Measurements from ENCODE around the gene SPRY4.
A peak's percentile ranks its signal among the peaks of the same experiment; 100 is the strongest.

SPRY4 gene

DNA sequence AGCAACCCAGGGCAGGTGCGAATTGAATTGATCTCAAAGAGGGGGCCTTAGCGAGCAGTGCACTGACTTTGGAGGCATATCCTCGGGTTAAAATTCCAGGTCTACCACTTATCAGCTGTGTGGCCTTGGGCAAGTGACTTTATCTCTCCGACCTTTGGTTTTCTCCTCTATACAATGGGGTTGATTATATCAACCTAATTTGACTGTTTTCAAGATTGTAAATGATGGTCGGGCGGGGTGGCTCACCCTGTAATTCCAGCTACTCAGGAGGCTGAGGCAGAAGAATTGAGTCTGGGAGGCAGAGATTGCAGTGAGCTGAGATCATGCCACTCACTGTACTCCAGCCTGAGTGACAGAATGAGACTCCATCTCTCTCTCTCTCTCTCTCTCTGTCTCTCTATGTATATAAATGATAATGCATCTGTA, 18.7 kb downstream of the SPRY4 start:
- peaks cover 19 to 49% of the 10 kb centered on the region in 2 experiments for H3K36me3 ChIP-seq (ENCODE audit: control insufficient read depth in 1 of 2, insufficient read depth in 2 of 2, low read depth in 1 of 2, low read length in 2 of 2)
- H3K9ac ChIP-seq (ENCODE audit: low read length), result no peak overlapping the region
- H2BK120ac ChIP-seq (ENCODE audit: low read depth, low read length), result no peak overlapping the region
- H3K27ac ChIP-seq (ENCODE audit: low read length, poor library complexity, severe bottlenecking), result no peak overlapping the region
- no peak for DNase-seq
- no peak overlapping the region for H3K4ac ChIP-seq (ENCODE audit: low read depth in 1 of 2, low read length in 2 of 2)
- no peak overlapping the region for H2AK5ac ChIP-seq (ENCODE audit: low read length, severe bottlenecking)
- H4K91ac ChIP-seq (ENCODE audit: low read length), result no peak overlapping the region
- no peak overlapping the region for H2BK12ac ChIP-seq (ENCODE audit: low read length in 2 of 2)
- H3K27me3 ChIP-seq (ENCODE audit: control insufficient read depth in 1 of 2, insufficient read depth in 1 of 2, low read length in 2 of 2), result no peaks in the 10 kb centered on the region
- peaks cover 21% of the 10 kb centered on the region for H3K79me1 ChIP-seq (replicated peaks; ENCODE audit: low read length, poor library complexity, severe bottlenecking)
- no peak overlapping the region for H2BK15ac ChIP-seq (ENCODE audit: low read depth, poor library complexity, severe bottlenecking)
- no peak overlapping the region for H2BK5ac ChIP-seq (ENCODE audit: low read depth, low read length, poor library complexity, severe bottlenecking)
- H3K9me3 ChIP-seq (ENCODE audit: control insufficient read depth, low read length), result no peaks in the 10 kb centered on the region
- H3K23ac ChIP-seq (ENCODE audit: low read length in 2 of 2), result no peak overlapping the region
- H3K4me1 ChIP-seq (ENCODE audit: control insufficient read depth, insufficient read depth, low read depth, low read length), result peaks cover 21% of the 10 kb centered on the region
- WGBS, result 96% methylated on average over 5 of the region's 6 CpGs
- H4K8ac ChIP-seq (ENCODE audit: low read length), result no peak overlapping the region
- no peak overlapping the region for H2AFZ ChIP-seq (ENCODE audit: low read depth, low read length)
- H3K4me2 ChIP-seq (ENCODE audit: low read length, poor library complexity, severe bottlenecking), result no peak overlapping the region
- no peak overlapping the region for H3K18ac ChIP-seq (ENCODE audit: low read depth in 1 of 2, low read length in 2 of 2)
- no peak overlapping the region for H3K4me3 ChIP-seq (ENCODE audit: insufficient read depth in 1 of 2, low read depth in 1 of 2, low read length in 2 of 2)
- no peak overlapping the region for H3K14ac ChIP-seq (ENCODE audit: low read length in 2 of 2)

DNA sequence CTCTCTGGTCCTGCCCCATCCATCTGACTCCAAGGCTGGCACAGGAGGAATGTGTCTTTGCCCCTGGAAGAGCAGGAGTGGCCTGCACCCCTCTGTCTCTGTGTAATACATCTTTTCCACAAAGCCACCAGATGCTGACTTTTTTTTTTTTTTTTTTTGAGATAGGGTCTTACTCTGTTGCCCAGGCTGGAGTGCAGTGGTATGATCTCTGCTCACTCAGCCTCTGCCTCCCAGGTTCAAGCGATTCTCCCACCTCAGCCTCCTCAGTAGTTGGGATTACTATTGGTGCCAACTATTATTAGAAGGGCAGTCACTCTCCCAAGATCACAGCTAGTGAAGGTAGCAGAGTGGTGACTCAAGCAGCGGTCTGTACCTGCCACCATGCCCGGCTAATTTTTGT, 19.6 kb downstream of the SPRY4 start:
- H3K4me1 ChIP-seq (ENCODE audit: control insufficient read depth, insufficient read depth, low read depth, low read length), result peaks cover 17% of the 10 kb centered on the region
- peak overlapping the region; percentile 72 for H2AK5ac ChIP-seq (ENCODE audit: low read length, severe bottlenecking)
- no peak for DNase-seq
- H2BK12ac ChIP-seq (ENCODE audit: low read length in 2 of 2), result no peak overlapping the region
- H3K23ac ChIP-seq (ENCODE audit: low read length in 2 of 2), result no peak overlapping the region
- H4K8ac ChIP-seq (ENCODE audit: low read length), result no peak overlapping the region
- no peaks in the 10 kb centered on the region for H3K9me3 ChIP-seq (ENCODE audit: control insufficient read depth, low read length)
- no peaks in the 10 kb centered on the region for H3K27me3 ChIP-seq (ENCODE audit: control insufficient read depth in 1 of 2, insufficient read depth in 1 of 2, low read length in 2 of 2)
- H3K79me1 ChIP-seq (replicated peaks; ENCODE audit: low read length, poor library complexity, severe bottlenecking), result peaks cover 25% of the 10 kb centered on the region
- H3K18ac ChIP-seq (ENCODE audit: low read depth in 1 of 2, low read length in 2 of 2), result no peak overlapping the region
- H4K91ac ChIP-seq (ENCODE audit: low read length), result no peak overlapping the region
- H2BK15ac ChIP-seq (ENCODE audit: low read depth, poor library complexity, severe bottlenecking), result no peak overlapping the region
- H3K4me2 ChIP-seq (ENCODE audit: low read length, poor library complexity, severe bottlenecking), result no peak overlapping the region
- no peak overlapping the region for H2BK120ac ChIP-seq (ENCODE audit: low read depth, low read length)
- WGBS, result 95% methylated on average over 2 of the region's 3 CpGs
- no peak overlapping the region for H3K9ac ChIP-seq (ENCODE audit: low read length)
- no peak overlapping the region for H3K4ac ChIP-seq (ENCODE audit: low read depth in 1 of 2, low read length in 2 of 2)
- peaks cover 16 to 46% of the 10 kb centered on the region in 2 experiments for H3K36me3 ChIP-seq (ENCODE audit: control insufficient read depth in 1 of 2, insufficient read depth in 2 of 2, low read depth in 1 of 2, low read length in 2 of 2)
- no peak overlapping the region for H2BK5ac ChIP-seq (ENCODE audit: low read depth, low read length, poor library complexity, severe bottlenecking)
- no peak overlapping the region for H2AFZ ChIP-seq (ENCODE audit: low read depth, low read length)
- no peak overlapping the region for H3K27ac ChIP-seq (ENCODE audit: low read length, poor library complexity, severe bottlenecking)
- no peak overlapping the region for H3K4me3 ChIP-seq (ENCODE audit: insufficient read depth in 1 of 2, low read depth in 1 of 2, low read length in 2 of 2)
- no peak overlapping the region for H3K14ac ChIP-seq (ENCODE audit: low read length in 2 of 2)

DNA sequence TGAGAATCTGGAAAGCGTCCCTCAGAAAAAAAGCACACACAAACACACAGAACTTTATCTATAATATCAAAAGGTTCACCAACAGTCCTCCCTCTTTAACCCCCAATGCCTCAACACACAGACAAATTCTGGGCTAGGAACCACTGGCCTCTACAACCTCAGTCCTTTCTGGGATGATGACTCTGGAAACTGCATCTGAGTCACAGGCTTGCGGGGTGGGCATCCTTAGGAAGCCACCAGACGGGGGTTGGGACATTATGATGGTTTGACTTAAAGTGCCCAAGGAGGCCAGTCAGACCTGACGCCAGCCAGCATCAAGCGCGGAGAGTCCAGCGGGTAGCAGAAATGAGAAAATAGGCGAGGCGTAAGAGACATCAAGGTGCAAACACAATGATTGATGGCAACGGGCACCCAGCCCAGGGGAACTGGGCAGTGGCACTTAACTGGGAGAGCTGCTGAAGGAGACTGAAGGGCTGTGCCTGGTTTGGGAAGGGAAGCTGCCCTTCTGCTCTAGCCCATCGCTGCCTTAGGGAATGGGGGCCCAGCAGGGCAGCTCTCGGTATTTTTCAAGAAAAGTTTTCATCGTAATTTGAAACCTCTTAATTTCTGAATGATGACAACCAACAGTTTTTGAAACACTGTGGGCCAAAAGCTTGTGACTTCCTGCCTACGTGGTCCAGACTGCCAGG, 20.7 kb downstream of the SPRY4 start:
- no peak overlapping the region for H4K8ac ChIP-seq (ENCODE audit: low read length)
- no peak overlapping the region for H3K23ac ChIP-seq (ENCODE audit: low read length in 2 of 2)
- H4K91ac ChIP-seq (ENCODE audit: low read length), result no peak overlapping the region
- H3K4me2 ChIP-seq (ENCODE audit: low read length, poor library complexity, severe bottlenecking), result no peak overlapping the region
- H3K27ac ChIP-seq (ENCODE audit: low read length, poor library complexity, severe bottlenecking), result no peak overlapping the region
- H2BK12ac ChIP-seq (ENCODE audit: low read length in 2 of 2), result no peak overlapping the region
- H3K4ac ChIP-seq (ENCODE audit: low read depth in 1 of 2, low read length in 2 of 2), result no peak overlapping the region
- no peak overlapping the region for H3K14ac ChIP-seq (ENCODE audit: low read length in 2 of 2)
- H2AK5ac ChIP-seq (ENCODE audit: low read length, severe bottlenecking), result no peak overlapping the region
- peaks cover 26% of the 10 kb centered on the region for H3K79me1 ChIP-seq (replicated peaks; ENCODE audit: low read length, poor library complexity, severe bottlenecking)
- H2BK5ac ChIP-seq (ENCODE audit: low read depth, low read length, poor library complexity, severe bottlenecking), result no peak overlapping the region
- WGBS, result 88% methylated on average over 14 of the region's 14 CpGs
- no peak overlapping the region for H3K9ac ChIP-seq (ENCODE audit: low read length)
- no peaks in the 10 kb centered on the region for H3K27me3 ChIP-seq (ENCODE audit: control insufficient read depth in 1 of 2, insufficient read depth in 1 of 2, low read length in 2 of 2)
- no peak overlapping the region for H3K18ac ChIP-seq (ENCODE audit: low read depth in 1 of 2, low read length in 2 of 2)
- no peak overlapping the region for H2AFZ ChIP-seq (ENCODE audit: low read depth, low read length)
- H3K36me3 ChIP-seq (ENCODE audit: control insufficient read depth in 1 of 2, insufficient read depth in 2 of 2, low read depth in 1 of 2, low read length in 2 of 2), result peaks cover 8 to 38% of the 10 kb centered on the region in 2 experiments
- no peak for DNase-seq
- H3K9me3 ChIP-seq (ENCODE audit: control insufficient read depth, low read length), result no peaks in the 10 kb centered on the region
- H2BK15ac ChIP-seq (ENCODE audit: low read depth, poor library complexity, severe bottlenecking), result no peak overlapping the region
- no peak overlapping the region for H2BK120ac ChIP-seq (ENCODE audit: low read depth, low read length)
- peaks cover 15% of the 10 kb centered on the region for H3K4me1 ChIP-seq (ENCODE audit: control insufficient read depth, insufficient read depth, low read depth, low read length)
- H3K4me3 ChIP-seq (ENCODE audit: insufficient read depth in 1 of 2, low read depth in 1 of 2, low read length in 2 of 2), result no peak overlapping the region

GRCh38 chr5:142303565-142303964, 21.3 kb downstream of the SPRY4 start:
- no peak overlapping the region for H4K91ac ChIP-seq (ENCODE audit: low read length)
- no peak overlapping the region for H2BK12ac ChIP-seq (ENCODE audit: low read length in 2 of 2)
- no peaks in the 10 kb centered on the region for H3K9me3 ChIP-seq (ENCODE audit: control insufficient read depth, low read length)
- H3K9ac ChIP-seq (ENCODE audit: low read length), result no peak overlapping the region
- WGBS, result 90% methylated on average over 7 of the region's 7 CpGs
- H3K18ac ChIP-seq (ENCODE audit: low read depth in 1 of 2, low read length in 2 of 2), result no peak overlapping the region
- no peak overlapping the region for H2BK120ac ChIP-seq (ENCODE audit: low read depth, low read length)
- no peak overlapping the region for H2BK15ac ChIP-seq (ENCODE audit: low read depth, poor library complexity, severe bottlenecking)
- H3K79me1 ChIP-seq (replicated peaks; ENCODE audit: low read length, poor library complexity, severe bottlenecking), result peaks cover 30% of the 10 kb centered on the region
- peaks cover 15% of the 10 kb centered on the region for H3K4me1 ChIP-seq (ENCODE audit: control insufficient read depth, insufficient read depth, low read depth, low read length)
- no peak overlapping the region for H2AFZ ChIP-seq (ENCODE audit: low read depth, low read length)
- no peaks in the 10 kb centered on the region for H3K27me3 ChIP-seq (ENCODE audit: control insufficient read depth in 1 of 2, insufficient read depth in 1 of 2, low read length in 2 of 2)
- no peak overlapping the region for H4K8ac ChIP-seq (ENCODE audit: low read length)
- H3K14ac ChIP-seq (ENCODE audit: low read length in 2 of 2), result no peak overlapping the region
- no peak overlapping the region for H3K4me2 ChIP-seq (ENCODE audit: low read length, poor library complexity, severe bottlenecking)
- H3K36me3 ChIP-seq (ENCODE audit: control insufficient read depth in 1 of 2, insufficient read depth in 2 of 2, low read depth in 1 of 2, low read length in 2 of 2), result peaks cover 5 to 35% of the 10 kb centered on the region in 2 experiments
- H3K27ac ChIP-seq (ENCODE audit: low read length, poor library complexity, severe bottlenecking), result no peak overlapping the region
- H3K4ac ChIP-seq (ENCODE audit: low read depth in 1 of 2, low read length in 2 of 2), result no peak overlapping the region
- H2AK5ac ChIP-seq (ENCODE audit: low read length, severe bottlenecking), result no peak overlapping the region
- no peak overlapping the region for H2BK5ac ChIP-seq (ENCODE audit: low read depth, low read length, poor library complexity, severe bottlenecking)
- H3K23ac ChIP-seq (ENCODE audit: low read length in 2 of 2), result no peak overlapping the region
- no peak for DNase-seq
- H3K4me3 ChIP-seq (ENCODE audit: insufficient read depth in 1 of 2, low read depth in 1 of 2, low read length in 2 of 2), result no peak overlapping the region
